AG08396 (cell line): ENCODE measurements around the gene MAX.

ENCODE experiments used
- DNase-seq: peaks from one replicate; pipeline ENCODE4 v3.0.0; 2012; ENCODE audit warnings: low spot score, mixed read lengths

The MAX gene

DNA sequence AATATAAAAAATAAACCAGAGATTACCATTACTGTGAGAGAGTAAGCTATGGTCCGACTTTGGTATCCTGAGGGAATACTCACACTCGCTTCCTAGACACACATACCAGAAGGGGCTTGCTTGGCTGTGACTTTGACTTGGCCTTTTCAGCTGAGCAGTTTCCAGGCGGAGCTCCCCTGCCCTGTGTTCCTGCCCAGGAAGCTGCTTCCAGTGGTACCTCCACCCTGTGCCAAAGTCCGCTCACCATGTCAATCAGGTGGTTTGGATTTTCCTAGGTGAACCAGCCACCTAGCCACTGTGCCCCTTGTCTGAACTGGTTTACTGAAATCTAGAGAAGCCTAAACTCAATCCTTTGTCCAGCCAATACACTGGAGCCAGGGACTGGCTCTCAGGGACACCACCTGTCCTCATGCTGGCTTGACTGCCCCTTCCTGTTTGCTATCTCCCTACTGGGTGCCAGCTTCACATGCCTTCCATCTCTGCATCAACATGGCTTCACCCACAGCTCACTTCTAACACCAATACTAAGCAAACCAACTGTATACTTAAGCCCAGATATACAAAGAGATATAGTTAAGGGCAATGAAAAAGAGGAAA lies 28.6 kb downstream of the MAX start:
- no peak for DNase-seq

DNA sequence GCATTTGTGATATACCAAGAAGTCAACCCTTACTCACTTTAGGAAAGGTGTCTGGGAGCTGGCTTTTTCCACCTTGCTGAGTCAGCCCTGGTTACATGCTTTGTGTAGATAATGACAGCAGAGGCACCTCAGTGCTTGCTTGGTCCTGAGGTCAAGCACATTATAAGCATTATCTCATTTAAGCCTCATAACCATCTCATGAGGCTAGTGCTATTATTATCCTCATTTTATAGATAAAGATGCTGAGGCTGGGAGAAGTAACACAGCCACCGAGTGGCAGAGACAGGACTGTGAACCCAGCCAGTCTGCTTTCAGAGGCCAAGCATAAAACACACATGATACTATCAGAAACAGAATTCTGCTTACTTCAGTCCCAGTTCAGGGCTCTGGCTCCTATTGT lies 29.4 kb downstream of the MAX start:
- no peak for DNase-seq

DNA sequence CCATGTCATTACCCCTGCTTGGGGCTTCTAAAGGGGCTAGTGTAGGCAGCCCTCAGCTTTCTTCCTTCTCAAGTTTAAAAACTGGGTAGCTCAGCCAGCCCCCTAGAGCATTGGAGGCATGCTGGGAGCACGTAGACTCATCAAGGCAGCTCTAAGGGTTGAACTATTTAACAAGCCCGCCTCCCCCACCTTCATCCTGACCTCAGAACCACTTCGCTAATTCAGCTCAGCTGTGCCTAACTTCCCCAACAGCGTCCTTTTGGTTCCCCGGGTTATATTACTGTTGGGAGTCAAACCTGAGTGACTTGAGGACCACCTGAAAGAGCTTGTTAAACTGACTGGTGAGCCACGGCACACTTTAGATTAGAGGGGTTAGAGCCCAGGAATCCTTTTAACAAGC lies 30.1 kb downstream of the MAX start:
- no peak for DNase-seq

DNA sequence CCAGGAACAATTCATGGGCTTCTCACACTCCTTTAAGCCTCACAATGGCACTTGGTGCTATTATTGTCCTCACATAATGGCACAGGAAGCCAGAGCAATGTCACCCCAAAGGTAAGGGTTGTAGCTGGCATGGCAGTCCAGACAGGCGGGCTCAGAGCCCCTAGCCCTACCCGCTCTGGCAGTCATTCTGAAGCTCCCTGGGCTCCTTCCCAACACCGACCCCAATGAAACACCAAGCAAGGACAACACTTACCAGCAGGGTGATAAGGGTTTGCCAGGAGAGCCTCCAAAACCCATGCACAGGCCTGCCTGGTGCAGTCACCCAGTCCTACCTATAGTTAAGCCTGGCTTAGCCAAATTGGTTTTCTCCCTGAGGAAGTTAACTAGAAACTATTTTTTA lies 30.8 kb downstream of the MAX start:
- DNase-seq, result no peak

DNA sequence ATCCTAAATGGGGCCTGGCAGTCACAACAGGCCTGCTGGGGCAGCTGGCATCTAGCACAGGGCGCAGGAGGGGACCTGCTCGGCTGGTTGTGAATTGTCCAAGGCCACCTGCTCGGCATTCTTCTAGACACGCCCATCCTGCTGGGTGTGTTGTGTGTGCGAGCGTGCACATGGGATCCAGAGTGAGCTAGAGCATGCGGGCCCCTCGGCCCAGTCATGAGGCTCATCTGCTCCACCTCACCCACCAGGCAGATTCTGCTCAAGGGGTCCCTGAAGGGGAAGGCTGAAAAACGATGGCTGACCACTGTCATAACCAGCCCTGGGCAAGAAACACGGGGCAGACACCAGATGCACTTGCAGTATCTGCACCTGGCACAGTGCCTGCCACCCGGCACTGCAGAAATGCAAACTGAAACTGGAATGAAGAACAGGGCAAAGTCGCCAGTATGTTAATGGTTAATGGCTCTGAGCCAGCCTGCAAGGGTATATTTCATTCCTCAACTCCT lies 31.8 kb downstream of the MAX start:
- no peak for DNase-seq

DNA sequence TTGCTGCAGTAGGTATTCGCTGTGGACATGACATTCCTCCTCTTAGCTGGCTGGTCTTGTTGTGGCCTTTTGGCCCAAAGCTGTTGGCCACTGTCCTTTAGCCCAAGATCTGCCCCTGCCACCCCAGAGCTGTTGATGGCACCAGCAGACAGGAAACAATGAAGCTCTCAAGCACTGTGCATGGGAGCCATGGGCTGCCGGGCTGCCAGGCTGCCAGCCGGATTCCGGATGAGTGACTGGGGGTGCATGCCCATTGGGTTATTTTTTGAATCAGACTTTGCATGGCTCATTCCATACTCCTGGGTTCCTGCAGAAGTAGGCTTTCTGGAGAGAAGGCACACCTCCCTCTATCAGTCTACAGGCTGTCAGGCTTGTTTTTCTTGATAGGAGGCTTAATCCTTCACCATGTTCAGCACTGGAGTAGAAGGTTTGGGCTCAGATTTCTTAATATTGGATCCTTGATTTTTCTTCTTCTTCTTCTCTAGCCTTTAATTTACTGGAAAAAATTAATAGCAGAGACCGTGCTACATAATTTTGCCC lies 32.4 kb downstream of the MAX start:
- no peak for DNase-seq

DNA sequence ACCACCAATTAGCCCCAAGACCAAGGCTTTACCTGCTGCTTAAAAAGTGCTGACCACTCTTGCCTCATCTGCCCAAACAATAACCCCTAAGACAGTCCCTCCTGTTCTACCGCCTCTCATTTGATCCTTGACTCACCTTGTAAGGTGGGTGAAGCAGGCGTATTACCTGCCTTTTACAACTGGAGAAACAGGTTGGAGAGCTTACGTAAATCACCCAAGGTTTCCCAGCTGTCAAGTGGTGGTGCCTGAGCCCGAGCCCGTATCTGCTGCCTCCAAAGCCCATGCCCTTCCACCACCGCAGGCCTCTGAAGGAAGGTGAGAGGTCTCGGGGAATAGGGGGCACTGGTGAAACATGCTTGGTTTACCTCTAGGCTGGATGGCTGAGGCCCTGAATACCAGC lies 36.6 kb downstream of the MAX start:
- no peak for DNase-seq

DNA sequence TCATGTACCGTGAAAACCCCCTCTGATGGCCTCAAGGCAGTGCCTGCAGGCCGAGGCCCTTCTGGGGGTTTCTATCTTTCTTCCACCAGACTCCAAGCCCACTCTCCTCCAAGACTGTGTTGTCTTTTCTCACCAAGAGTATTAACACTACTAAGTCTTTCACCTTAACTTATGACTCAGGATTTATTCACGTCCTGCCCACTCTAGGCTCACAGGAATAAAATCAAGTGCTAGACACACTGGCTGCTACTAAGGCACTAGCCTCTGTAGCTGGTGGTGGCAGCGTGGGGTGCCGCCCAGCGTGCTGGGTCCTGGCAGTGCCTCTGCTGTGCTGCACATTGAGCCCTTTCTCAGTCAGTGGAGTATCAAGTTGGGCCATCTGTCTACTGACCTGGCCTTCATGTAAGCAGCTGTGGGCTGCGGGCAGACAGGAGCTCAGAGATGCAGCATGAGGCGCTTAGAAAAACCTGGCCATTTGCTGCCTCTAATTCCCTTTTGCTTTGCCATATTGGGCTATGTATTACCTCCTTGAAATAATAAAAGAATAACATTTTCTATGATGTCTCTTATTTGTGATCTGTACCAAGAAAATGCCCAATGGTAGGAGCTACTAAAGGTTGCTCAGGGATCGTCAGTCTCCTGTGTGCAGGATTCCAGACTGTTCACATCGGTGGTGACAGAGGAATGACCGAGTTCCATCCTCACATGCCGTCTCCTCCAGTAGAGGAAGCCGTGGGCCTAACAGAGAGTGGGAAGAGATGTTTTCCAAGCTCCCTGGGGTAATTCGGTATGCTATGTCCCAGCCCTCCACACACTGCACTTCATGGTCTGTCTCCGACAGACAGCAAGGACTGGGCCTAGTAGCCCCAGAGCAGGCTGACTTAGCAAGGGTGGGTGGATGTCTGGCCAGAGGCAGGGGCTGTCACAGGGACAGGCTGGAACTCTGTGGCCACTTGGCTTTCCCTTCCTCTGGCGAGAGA lies 39.9 kb downstream of the MAX start:
- no peak for DNase-seq

DNA sequence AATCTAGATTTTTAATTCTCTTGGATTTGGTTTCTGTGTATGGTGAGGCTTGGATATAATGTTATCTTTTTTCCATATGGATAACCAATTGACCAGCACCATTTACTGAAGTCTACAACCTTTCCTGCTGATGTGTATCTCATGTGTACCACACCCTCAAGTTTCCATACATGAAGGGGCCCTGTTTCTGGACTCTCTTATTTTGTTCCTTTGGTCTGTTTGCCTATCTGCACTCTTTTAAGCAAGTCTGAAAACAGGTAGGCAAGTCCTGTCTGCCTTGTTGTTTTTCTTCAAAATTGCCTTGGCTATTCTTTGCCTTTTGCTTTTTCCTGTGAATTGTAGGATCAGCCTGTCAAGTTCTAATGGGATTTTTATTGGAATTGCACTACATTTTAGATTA lies 44.6 kb downstream of the MAX start:
- DNase-seq, result no peak

DNA sequence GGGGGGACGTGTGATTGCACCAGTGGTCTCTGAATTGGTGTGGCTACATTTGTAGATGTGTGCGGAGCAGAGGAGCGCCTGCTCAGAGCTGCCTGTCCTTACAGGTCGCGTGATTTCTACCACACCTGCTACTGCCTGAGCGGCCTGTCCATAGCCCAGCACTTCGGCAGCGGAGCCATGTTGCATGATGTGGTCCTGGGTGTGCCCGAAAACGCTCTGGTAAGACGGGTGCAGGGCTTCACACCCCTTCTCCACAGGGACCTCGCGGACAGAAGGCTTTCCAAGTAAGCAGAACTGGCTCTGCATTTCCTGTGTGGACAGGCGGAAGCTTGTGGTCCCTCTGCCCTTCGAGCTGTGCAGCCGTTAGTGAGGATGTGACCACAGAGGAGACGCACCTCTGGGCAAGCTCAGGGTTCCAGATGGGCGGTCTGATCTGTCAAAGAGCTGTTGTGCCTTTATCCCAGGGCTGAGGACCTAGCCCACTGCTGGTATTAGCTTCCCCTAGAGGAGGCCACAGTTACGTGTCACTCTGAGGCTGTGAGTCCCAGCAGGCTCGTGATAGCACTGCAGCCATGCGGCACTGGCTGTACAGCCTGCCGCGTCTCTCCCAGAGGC lies 47.7 kb downstream of the MAX start:
- DNase-seq, result no peak

DNA sequence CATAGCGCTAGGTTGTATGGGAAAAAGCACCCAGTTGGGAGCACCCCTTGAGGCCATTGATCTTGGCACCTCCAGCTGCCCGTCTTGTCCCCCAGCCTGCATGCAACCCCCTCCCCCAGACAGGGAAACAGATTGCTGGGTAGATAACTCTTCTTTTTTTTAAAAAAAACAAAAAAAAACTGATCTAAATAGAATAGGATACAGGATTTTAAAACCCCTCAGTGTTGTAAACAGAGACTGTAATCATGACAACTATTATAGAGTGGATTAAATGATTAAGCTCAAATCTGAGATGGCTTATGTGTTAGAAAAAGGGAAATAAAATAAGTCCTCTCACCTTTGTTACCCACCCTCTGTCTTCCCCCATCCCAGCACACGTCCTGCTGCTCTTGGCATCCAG lies 48.9 kb downstream of the MAX start:
- no peak for DNase-seq

DNA sequence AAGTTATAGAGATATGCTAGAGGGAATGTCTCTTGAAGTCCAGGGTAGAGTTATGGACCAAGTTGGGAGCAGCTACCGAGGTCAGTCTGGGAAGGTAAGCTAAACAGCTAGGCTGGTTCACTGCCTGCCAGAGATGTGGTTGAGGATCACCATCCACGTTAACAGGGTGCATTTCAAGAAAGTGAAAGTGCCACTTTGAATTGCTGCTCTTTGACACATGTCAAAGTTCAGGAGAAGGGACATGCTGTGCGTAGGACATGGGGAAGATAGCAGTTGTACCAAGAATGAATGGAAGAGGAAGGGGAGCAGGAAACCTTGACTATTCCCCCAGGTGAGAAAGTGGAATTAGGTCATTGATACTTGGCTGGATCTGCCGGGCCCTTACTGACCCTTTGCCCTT lies 49.5 kb downstream of the MAX start:
- no peak for DNase-seq

DNA sequence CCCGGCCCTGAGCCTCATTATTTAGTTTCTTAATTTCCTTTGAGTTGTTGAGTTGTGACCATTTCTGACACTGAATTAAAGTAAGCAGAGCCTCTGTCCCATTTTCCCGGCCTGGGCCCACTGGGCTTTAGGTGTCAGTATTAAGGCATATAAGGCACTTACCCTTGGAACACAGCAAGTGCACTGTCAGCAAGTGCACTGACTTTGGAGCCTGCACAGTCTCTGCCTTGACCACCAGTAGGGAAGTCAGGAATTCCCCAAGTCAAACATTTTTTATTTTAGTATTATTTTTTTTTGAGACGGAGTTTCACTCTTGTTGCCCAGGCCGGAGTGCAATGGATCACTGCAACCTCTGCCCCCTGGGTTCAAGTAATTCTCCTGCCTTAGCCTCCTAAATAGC lies 56.6 kb downstream of the MAX start:
- DNase-seq, result no peak

DNA sequence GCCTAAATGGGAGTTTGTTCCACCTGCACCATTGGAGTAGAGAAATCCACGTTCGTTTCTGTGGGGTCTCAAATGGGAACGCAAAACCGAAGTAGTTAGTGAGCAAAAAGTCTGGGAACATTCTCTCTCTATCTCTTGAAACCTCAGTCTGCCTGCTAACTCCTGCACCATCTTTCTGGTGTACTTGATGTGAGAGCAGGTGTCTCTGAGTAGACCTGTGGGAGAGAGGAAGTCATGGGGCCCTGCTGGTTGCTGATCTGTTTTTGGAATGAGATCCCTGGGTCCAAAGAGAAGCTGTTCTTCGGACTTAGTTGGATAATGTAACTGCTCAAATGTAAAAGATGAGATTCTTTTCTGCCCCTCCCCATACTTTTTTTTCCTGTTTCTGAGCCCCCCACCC lies 57.3 kb downstream of the MAX start:
- no peak for DNase-seq

DNA sequence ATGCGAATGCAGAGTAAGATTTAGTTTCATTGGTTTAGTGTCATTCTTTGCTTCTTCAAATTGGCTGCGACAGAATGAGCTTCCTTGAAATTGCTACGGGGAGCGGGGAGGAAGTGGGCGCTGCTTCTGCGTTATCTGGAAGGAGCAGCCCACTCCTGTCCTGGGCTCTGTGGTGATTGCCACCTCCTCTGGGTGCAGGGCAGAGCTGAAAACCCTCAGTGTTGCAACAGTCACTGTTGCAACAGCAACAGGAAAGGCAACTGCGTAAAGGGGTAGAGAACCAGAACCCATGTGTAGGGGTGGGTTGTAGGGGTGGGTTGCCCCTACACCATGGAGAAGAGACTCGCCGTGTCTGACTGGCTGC lies 57.7 kb downstream of the MAX start:
- DNase-seq, result no peak

DNA sequence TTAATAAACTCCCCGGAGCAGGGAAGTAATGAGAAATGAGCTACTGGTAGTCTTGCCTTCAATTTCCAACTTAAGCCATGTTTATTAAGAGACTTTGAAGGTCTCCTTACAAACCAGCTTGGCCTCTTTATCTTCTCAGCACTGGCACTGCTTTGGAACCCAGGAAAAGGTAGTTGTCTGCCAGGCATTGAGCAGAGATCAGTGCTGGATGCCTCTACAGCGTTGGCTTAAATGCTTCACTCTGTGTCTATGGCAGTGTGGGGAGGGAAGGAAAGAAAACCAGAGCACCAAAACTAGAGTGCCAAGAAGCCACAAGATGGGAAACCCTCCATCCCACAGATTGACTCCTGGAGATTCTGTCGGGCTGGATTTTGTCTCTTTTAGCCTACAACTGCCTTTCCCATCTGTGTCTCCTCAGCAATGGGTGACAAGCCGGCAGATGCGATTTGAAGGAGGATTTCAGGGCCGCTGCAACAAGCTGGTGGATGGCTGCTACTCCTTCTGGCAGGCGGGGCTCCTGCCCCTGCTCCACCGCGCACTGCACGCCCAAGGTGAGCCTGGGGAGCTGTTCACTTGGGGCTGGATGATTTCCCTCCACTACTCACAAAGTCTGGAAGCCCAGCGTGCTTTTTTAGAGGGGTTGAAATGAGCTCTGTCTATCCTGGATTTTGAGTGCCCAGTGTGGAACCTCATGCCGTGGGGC lies 58.3 kb downstream of the MAX start:
- no peak for DNase-seq

DNA sequence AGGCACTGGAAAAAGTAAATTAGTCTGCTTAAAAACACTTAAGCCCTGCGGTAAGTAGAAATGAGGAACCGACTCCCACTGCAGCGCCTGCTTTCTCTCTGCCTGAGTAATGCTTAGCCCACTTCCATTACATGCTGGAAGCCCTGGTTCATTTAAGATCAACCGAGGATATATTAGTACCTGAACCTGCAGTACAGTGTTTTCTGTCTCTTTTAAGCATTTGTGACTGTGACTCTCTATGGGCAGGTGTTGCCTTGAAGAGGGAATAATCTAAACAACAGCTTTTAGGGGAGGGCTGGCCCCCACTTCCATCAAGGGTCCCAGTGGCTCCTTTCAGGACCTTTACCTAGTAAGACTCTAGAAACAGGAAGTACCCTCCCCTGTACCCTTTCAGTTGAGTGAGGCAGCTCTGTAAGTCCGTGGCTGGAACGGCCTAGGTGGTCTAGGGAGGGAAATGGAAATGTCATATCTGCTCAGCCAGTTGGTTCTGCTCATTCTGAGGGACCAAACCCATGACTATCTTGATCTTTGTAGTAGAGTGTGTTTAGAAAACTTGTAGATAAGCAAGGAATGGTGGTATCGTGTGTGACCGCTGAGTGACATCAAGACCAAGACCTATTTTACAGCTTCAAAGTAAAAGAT lies 59.5 kb downstream of the MAX start:
- DNase-seq, result no peak

DNA sequence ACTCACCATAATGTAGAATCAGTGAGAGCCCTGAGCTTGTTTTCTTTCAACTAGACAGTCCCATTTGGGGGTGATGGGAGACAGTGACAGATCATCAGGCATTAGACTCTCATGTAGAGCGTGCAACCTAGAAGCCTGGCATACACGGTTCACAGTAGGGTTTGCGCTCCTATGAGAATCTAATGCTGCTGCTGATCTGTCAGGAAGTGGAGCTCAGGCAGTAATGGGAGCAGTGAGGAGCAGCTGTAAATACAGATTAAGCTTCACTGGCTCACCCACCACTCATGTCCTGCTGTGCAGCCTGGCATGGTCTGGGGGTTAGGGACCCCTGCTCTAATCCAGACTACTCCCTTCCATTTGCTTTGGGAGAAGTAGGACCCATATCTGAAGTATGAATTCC lies 60.0 kb downstream of the MAX start:
- no peak for DNase-seq

DNA sequence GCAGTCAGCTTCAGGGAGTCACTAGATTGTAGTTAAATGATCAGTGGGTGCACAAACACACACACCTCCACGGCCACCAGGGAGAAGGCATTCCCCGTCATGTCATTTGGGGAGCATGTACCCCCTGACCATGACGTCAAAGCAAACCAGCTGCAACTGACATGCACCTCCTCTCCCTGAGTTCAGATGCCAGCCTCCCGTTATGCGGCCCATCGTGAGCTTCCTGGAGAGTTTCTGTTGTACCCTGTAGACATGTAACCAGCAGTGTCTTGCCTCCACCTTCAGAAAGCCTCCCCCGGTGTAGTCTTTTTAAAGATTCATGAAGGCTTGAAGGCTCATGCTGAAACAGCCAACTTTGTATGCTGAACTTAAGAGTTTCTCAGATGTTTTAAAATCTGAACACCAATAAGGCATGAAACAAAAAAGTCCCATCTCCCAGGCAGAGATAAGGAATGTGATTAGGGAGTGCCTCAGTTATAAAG lies 60.8 kb downstream of the MAX start:
- no peak for DNase-seq

DNA sequence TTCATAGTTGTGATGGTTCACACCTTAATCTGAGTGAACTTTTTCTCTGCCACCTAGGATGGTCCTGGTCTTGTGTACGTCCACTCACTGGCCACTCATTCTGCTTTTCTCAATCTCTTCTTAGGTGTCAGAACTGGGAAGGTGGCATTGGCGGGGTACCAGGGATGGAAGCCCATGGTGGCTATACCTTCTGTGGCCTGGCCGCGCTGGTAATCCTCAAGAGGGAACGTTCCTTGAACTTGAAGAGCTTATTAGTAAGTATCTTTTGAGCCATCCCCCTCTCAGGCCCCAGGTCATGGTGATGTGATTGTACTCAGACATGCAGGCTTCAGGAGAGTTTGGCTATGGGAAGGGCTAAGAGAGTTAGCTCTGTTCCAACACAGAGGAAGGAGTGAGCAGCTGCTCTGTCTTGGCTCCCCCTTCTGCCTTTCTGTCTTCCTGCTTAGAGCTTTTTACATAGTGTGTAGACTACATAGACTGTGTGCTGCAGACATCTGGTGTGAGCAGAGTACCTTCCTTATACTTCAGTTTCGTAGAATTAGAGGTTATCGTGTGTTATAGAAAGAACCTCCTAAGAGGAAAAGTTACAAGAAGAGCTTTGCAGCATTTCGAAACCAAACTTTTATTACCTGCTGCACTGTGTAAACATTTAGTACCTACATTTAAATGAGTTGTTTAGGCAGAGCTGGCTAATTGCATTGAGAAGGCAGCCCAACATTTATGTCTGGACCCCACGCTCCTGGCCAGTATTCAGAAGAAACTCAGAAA lies 61.5 kb downstream of the MAX start:
- DNase-seq, result no peak

DNA sequence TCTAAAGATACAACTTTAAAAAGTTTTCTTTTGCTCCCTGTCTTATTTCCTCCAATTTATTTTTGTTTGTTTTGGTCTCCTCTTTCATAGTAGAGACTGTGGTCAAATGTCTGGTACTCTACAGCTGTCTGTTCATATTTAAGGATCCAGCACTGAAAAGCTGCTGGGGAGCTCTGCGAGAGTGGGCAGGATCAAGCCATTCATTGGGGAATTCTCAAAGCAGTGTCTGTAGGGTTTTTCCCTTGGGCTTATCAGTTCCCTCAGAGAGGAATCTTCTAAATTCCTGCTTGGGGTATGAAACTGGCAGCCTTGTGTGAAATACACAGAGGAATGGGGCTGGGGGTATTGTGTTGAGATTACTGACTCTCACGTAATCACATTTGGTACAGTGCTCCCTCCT lies 63.4 kb downstream of the MAX start:
- DNase-seq, result no peak
